Trophoblast cell (in vitro differentiated cells and primary cell): ENCODE results near the gene TMPO.

Experiments used
- DNase-seq, 2 donors: peaks; one replicate each; pipeline ENCODE4 v3.0.0-alpha.2; 2016
- H2AFZ ChIP-seq: 2 replicates; pipeline ENCODE4 v1.6.1; 2013; ENCODE audit warnings: low read length, moderate library complexity, mild to moderate bottlenecking; ENCODE audit not compliant: insufficient read depth, poor library complexity
- H2AK5ac ChIP-seq: 2 replicates; pipeline ENCODE4 v1.6.1; 2013; ENCODE audit warnings: mild to moderate bottlenecking, low read length
- H2BK120ac ChIP-seq: 2 replicates; pipeline ENCODE4 v1.6.1; 2013; ENCODE audit warnings: low read length, mild to moderate bottlenecking, moderate library complexity; ENCODE audit not compliant: insufficient read depth, poor library complexity
- H2BK12ac ChIP-seq: 2 replicates; pipeline ENCODE4 v1.6.1; 2013; ENCODE audit warnings: mild to moderate bottlenecking, low read length, moderate library complexity
- H2BK5ac ChIP-seq: 2 replicates; pipeline ENCODE4 v1.6.1; 2013; ENCODE audit warnings: low read length, low read depth, moderate library complexity, mild to moderate bottlenecking; ENCODE audit not compliant: poor library complexity
- H3K14ac ChIP-seq: 2 replicates; pipeline ENCODE4 v1.6.1; 2013; ENCODE audit warnings: mild to moderate bottlenecking, low read length
- H3K18ac ChIP-seq: 2 replicates; pipeline ENCODE4 v1.6.1; 2013; ENCODE audit warnings: mild to moderate bottlenecking, low read length
- H3K23ac ChIP-seq: 2 replicates; pipeline ENCODE4 v1.6.1; 2013; ENCODE audit warnings: low read length
- H3K27ac ChIP-seq: 2 replicates; pipeline ENCODE4 v1.5.1; 2013; ENCODE audit warnings: low read depth, mild to moderate bottlenecking, inconsistent platforms, low read length, moderate library complexity
- H3K27me3 ChIP-seq: 2 replicates; pipeline ENCODE4 v1.6.1; 2013; ENCODE audit warnings: inconsistent platforms, mild to moderate bottlenecking, low read length, moderate library complexity; ENCODE audit not compliant: insufficient read depth
- H3K36me3 ChIP-seq, 2 experiments: 1 replicate in 1 of 2; 2 replicates in 1 of 2; pipeline ENCODE4 v1.6.1; 2013; ENCODE audit warnings: low read length in 2 of 2, mild to moderate bottlenecking in 2 of 2, moderate library complexity in 1 of 2; ENCODE audit not compliant: insufficient read depth in 2 of 2, control insufficient read depth in 1 of 2
- H3K4ac ChIP-seq: 2 replicates; pipeline ENCODE4 v1.6.1; 2013; ENCODE audit warnings: low read depth, mild to moderate bottlenecking, low read length, moderate library complexity
- H3K4me1 ChIP-seq, 2 experiments: 1 replicate in 1 of 2; 2 replicates in 1 of 2; pipeline ENCODE4 v1.6.1; 2013; ENCODE audit warnings: low read length in 2 of 2, mild to moderate bottlenecking in 2 of 2, moderate library complexity in 1 of 2; ENCODE audit not compliant: insufficient read depth in 2 of 2, control insufficient read depth in 1 of 2
- H3K4me2 ChIP-seq: 2 replicates; pipeline ENCODE4 v1.6.1; 2013; ENCODE audit warnings: inconsistent platforms, mild to moderate bottlenecking, low read length, moderate library complexity
- H3K4me3 ChIP-seq: 2 replicates; pipeline ENCODE4 v1.5.1; 2013; ENCODE audit warnings: mild to moderate bottlenecking, low read depth, low read length, inconsistent platforms
- H3K79me1 ChIP-seq: one replicate; pipeline ENCODE4 v1.6.1; 2013; ENCODE audit warnings: low read length
- H3K79me2 ChIP-seq: 2 replicates; pipeline ENCODE4 v1.6.1; 2013; ENCODE audit warnings: low read length, mild to moderate bottlenecking; ENCODE audit not compliant: control insufficient read depth, insufficient read depth, poor library complexity
- H3K9ac ChIP-seq: 2 replicates; pipeline ENCODE4 v1.6.1; 2013; ENCODE audit warnings: mild to moderate bottlenecking, low read length
- H3K9me3 ChIP-seq: 2 replicates; pipeline ENCODE4 v1.6.1; 2013; ENCODE audit warnings: low read depth, mild to moderate bottlenecking, control low read depth, inconsistent platforms, low read length; ENCODE audit not compliant: insufficient read depth
- H4K12ac ChIP-seq: 2 replicates; pipeline ENCODE4 v1.6.1; 2013; ENCODE audit warnings: low read depth, mild to moderate bottlenecking, low read length, moderate library complexity
- H4K8ac ChIP-seq: 2 replicates; pipeline ENCODE4 v1.6.1; 2013; ENCODE audit warnings: low read depth, mild to moderate bottlenecking, low read length, moderate library complexity
- H4K91ac ChIP-seq: one replicate; pipeline ENCODE4 v1.6.1; 2013; ENCODE audit warnings: low read depth, mild to moderate bottlenecking, low read length, moderate library complexity
- WGBS: extraction: QIAGEN DNeasy Blood & Tissue Kit; methylation state at CpG from one replicate; pipeline ENCODE4 v1.1.7; 2013; ENCODE audit warnings: missing lambda C conversion rate; ENCODE audit not compliant: insufficient read length, insufficient coverage; ENCODE audit errors: extremely low coverage; 5-methylcytosine and 5-hydroxymethylcytosine counted together

Gene TMPO

DNA sequence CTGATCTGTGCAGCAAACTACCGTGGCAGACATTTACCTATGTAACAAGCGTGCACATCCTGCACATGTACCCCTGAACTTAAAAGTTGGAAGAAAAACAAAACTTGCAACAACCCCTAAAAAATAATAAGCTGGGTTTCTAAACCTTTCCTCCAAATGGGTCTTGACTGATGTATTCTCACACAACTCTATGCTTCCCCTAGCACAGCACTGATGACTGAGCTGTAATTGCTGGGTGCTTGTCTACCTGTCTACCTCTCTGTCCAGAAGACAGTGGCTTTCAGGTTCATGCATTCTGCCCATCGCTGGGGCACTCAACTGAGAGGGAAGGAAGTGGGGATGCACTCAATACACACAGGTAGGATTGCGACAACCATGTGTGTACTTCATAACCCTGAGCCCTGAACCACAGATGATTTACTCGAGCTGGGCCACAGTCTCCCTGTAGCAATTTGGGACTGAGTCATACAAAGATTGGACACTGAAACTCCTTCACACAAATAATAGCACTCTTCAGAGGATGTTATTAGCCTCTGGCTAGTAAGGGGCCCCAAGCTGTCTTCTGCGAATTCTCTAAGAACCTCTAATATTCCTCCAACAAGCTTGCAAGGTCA, 44.8 kb upstream of the TMPO start:
- Histone ChIP-seq H3K27me3 (no peaks in the 10 kb centered on the region), H3K9me3 (no peaks in the 10 kb centered on the region), H2BK12ac (no peak overlapping the region), H2BK5ac (no peak overlapping the region), H2AK5ac (no peak overlapping the region), H3K36me3 (no peaks in the 10 kb centered on the region), H4K8ac (no peak overlapping the region), H2BK120ac (no peak overlapping the region), H3K18ac (no peak overlapping the region), H3K79me2 (no peaks in the 10 kb centered on the region), H4K12ac (no peak overlapping the region), H3K23ac (no peak overlapping the region), H3K4me3 (no peak overlapping the region), H4K91ac (no peak overlapping the region), H3K9ac (no peak overlapping the region), H3K14ac (no peak overlapping the region), H3K79me1 (peaks cover 2% of the 10 kb centered on the region), H3K4me1 (peaks cover 3 to 4% of the 10 kb centered on the region in 2 experiments), H2AFZ (no peak overlapping the region), H3K4ac (no peak overlapping the region), H3K27ac (no peak overlapping the region), H3K4me2 (no peak overlapping the region)
- no peak for DNase-seq
- no CpG with 5 or more reads among the region's 6 CpGs for WGBS

DNA sequence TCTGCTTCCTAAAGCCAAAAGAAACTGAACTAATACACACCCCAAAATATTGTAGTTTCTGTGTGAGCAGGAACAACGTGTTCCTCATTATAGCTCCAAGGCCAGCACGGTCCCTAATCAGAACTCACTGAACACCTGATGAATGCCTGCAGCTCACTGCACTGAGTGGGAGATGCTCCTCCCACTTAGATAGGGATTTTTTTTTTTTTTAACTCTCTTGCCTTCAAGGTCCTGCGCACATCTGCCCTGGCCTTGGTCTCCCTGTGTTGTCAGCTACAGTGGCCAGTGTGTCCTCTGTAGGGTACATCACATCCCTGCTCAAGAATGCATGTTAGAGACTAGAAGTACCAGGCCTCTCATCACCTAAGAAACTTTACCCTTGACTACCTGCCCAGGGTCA, 44.3 kb upstream of the TMPO start:
- no peak for DNase-seq
- Histone ChIP-seq H3K4me1 (peaks cover 3 to 4% of the 10 kb centered on the region in 2 experiments), H2BK120ac (no peak overlapping the region), H3K9ac (no peak overlapping the region), H3K23ac (no peak overlapping the region), H2AK5ac (no peak overlapping the region), H3K18ac (no peak overlapping the region), H3K14ac (no peak overlapping the region), H2AFZ (no peak overlapping the region), H3K9me3 (no peaks in the 10 kb centered on the region), H3K79me2 (no peaks in the 10 kb centered on the region), H3K4me3 (no peak overlapping the region), H2BK12ac (no peak overlapping the region), H4K8ac (no peak overlapping the region), H3K27ac (no peak overlapping the region), H2BK5ac (no peak overlapping the region), H3K79me1 (peaks cover 4% of the 10 kb centered on the region), H3K36me3 (no peaks in the 10 kb centered on the region), H4K12ac (no peak overlapping the region), H3K4ac (no peak overlapping the region), H3K4me2 (no peak overlapping the region), H3K27me3 (no peaks in the 10 kb centered on the region), H4K91ac (no peak overlapping the region)
- no CpG with 5 or more reads among the region's 3 CpGs for WGBS

GRCh38 chr12:98475565-98475908, 39.9 kb upstream of the TMPO start:
- Histone ChIP-seq H3K79me2 (no peaks in the 10 kb centered on the region), H3K27me3 (no peaks in the 10 kb centered on the region), H3K4me2 (peak overlapping the region; percentile 49), H3K9ac (no peak overlapping the region), H3K4ac (no peak overlapping the region), H4K8ac (no peak overlapping the region), H3K36me3 (no peaks in the 10 kb centered on the region), H3K4me3 (no peak overlapping the region), H3K9me3 (no peaks in the 10 kb centered on the region), H3K79me1 (peaks cover 4% of the 10 kb centered on the region), H4K91ac (no peak overlapping the region), H2AK5ac (no peak overlapping the region), H2AFZ (no peak overlapping the region), H3K27ac (peak overlapping the region; percentile 77), H2BK120ac (no peak overlapping the region), H2BK5ac (no peak overlapping the region), H3K23ac (no peak overlapping the region), H4K12ac (no peak overlapping the region), H2BK12ac (no peak overlapping the region), H3K4me1 (peaks cover 3% of the 10 kb centered on the region in 2 experiments), H3K18ac (no peak overlapping the region), H3K14ac (no peak overlapping the region)
- DNase-seq: no peak

- H3K27me3 ChIP-seq: no peaks in the 10 kb centered on the region
- no peak overlapping the region for H3K4ac ChIP-seq
- peaks cover 4% of the 10 kb centered on the region for H3K79me1 ChIP-seq
- no peak overlapping the region for H2BK5ac ChIP-seq
- no peaks in the 10 kb centered on the region for H3K36me3 ChIP-seq
- no peak overlapping the region for H3K4me3 ChIP-seq
- H4K91ac ChIP-seq: no peak overlapping the region
- no peaks in the 10 kb centered on the region for H3K4me1 ChIP-seq
- DNase-seq: peak; percentile 79 to 92
- H3K18ac ChIP-seq: no peak overlapping the region
- H4K8ac ChIP-seq: no peak overlapping the region
- H2BK12ac ChIP-seq: no peak overlapping the region
- no peak overlapping the region for H3K14ac ChIP-seq
- H2AFZ ChIP-seq: no peak overlapping the region
- no peak overlapping the region for H2AK5ac ChIP-seq
- H3K79me2 ChIP-seq: no peaks in the 10 kb centered on the region
- no peak overlapping the region for H2BK120ac ChIP-seq
- H3K9ac ChIP-seq: no peak overlapping the region
- H4K12ac ChIP-seq: no peak overlapping the region
- no peak overlapping the region for H3K27ac ChIP-seq
- no peak overlapping the region for H3K4me2 ChIP-seq
- H3K23ac ChIP-seq: no peak overlapping the region
- no peaks in the 10 kb centered on the region for H3K9me3 ChIP-seq
- whole genome bisulfite sequencing: no CpG with 5 or more reads among the region's 5 CpGs
Observed at GRCh38 chr12:98478606-98479005, 36.8 kb upstream of the TMPO start.
